GM23338 (cell line): ENCODE measurements around the gene ATP5IF1. TPM values are rescaled to one million over a fixed set of nuclear protein-coding genes. Genes with fewer than 3 reads are reported as not detected.

ENCODE experiments used
- ATAC-seq: fragments of 200-7000 bp; cut with Tn5 transposase; 3 replicates; pipeline ENCODE4 v1.9.1; 2020
- DNase-seq: peaks from one replicate; pipeline ENCODE4 v3.0.0-alpha.2; 2015; ENCODE audit warnings: low spot score
- H2AFZ ChIP-seq: fragments of 200-600 bp; sonication (generic); 2 replicates; pipeline ENCODE4 v1.8.0; 2016; ENCODE audit warnings: antibody characterized with exemption, mild to moderate bottlenecking, moderate library complexity
- H3F3A ChIP-seq: fragments of 200-600 bp; sonication (generic); replicated peaks from 2 replicates; pipeline ENCODE4 v1.8.0; 2017; ENCODE audit warnings: antibody characterized with exemption, mixed run types, low read depth
- H3K27ac ChIP-seq: fragments of 200-600 bp; sonication (generic); 2 replicates; pipeline ENCODE4 v1.6.1; 2016; ENCODE audit warnings: low read depth
- H3K27me3 ChIP-seq: fragments of 200-600 bp; sonication (generic); 2 replicates; pipeline ENCODE4 v1.8.0; 2016; ENCODE audit warnings: mild to moderate bottlenecking, mixed run types, moderate library complexity; ENCODE audit not compliant: insufficient read depth
- H3K36me3 ChIP-seq: fragments of 200-600 bp; sonication (generic); 2 replicates; pipeline ENCODE4 v1.8.0; 2016; ENCODE audit warnings: mild to moderate bottlenecking; ENCODE audit not compliant: insufficient read depth
- H3K4me1 ChIP-seq: fragments of 200-600 bp; sonication (generic); 2 replicates; pipeline ENCODE4 v1.8.0; 2016; ENCODE audit warnings: mild to moderate bottlenecking, moderate library complexity; ENCODE audit not compliant: insufficient read depth
- H3K4me2 ChIP-seq: fragments of 200-600 bp; sonication (generic); 2 replicates; pipeline ENCODE4 v1.7.1; 2017; ENCODE audit warnings: mixed run types
- H3K4me3 ChIP-seq: fragments of 200-600 bp; sonication (generic); 2 replicates; pipeline ENCODE4 v1.6.1; 2016; ENCODE audit warnings: mixed run types
- H3K79me2 ChIP-seq: fragments of 200-600 bp; sonication (generic); replicated peaks from 2 replicates; pipeline ENCODE4 v1.8.0; 2017; ENCODE audit warnings: mild to moderate bottlenecking; ENCODE audit not compliant: insufficient read depth
- H3K9me2 ChIP-seq: fragments of 200-600 bp; sonication (generic); 2 replicates; pipeline ENCODE4 v1.8.0; 2017; ENCODE audit not compliant: insufficient read depth
- H4K20me1 ChIP-seq: fragments of 200-600 bp; sonication (generic); replicated peaks from 2 replicates; pipeline ENCODE4 v1.8.0; 2017; ENCODE audit warnings: mild to moderate bottlenecking; ENCODE audit not compliant: insufficient read depth
- H3K27ac Mint-ChIP-seq: 2 replicates; pipeline ENCODE4 v1.8.0; 2020; ENCODE audit warnings: inconsistent platforms, mild to moderate bottlenecking, moderate library complexity, mixed read lengths
- H3K27me3 Mint-ChIP-seq: 3 replicates; pipeline ENCODE4 v1.8.0; 2022; ENCODE audit warnings: low read depth, mild to moderate bottlenecking, moderate library complexity, mixed read lengths, inconsistent platforms; ENCODE audit not compliant: insufficient read depth, poor library complexity
- H3K36me3 Mint-ChIP-seq: 3 replicates; pipeline ENCODE4 v1.8.0; 2021; ENCODE audit warnings: low read depth, mild to moderate bottlenecking, inconsistent platforms, moderate library complexity, mixed read lengths
- H3K4me1 Mint-ChIP-seq: 3 replicates; pipeline ENCODE4 v1.8.0; 2020; ENCODE audit warnings: mild to moderate bottlenecking, inconsistent platforms, mixed read lengths
- H3K4me3 Mint-ChIP-seq: 3 replicates; pipeline ENCODE4 v1.8.0; 2021; ENCODE audit warnings: moderate library complexity, mild to moderate bottlenecking, inconsistent platforms, mixed read lengths
- H3K9me3 Mint-ChIP-seq: 3 replicates; pipeline ENCODE4 v1.8.0; 2020; ENCODE audit warnings: moderate library complexity, mild to moderate bottlenecking, inconsistent platforms, mixed read lengths
- CREB1 ChIP-seq: fragments of 250-450 bp; sonication (Bioruptor Pico); IDR thresholded peaks from 2 replicates; pipeline ENCODE4 v1.5.0; 2020; ENCODE audit warnings: low read depth, mild to moderate bottlenecking, moderate library complexity
- CTCF ChIP-seq, 2 experiments: fragments of 200-600 bp in 1 of 2; sonication (generic) in 1 of 2; conservative IDR thresholded peaks; 2 replicates each; pipeline versions ENCODE4 v1.5.1 to v1.6.1; 2016 to 2017; ENCODE audit warnings: antibody characterized with exemption in 2 of 2, low read depth in 2 of 2, mild to moderate bottlenecking in 2 of 2, moderate library complexity in 1 of 2
- EZH2 ChIP-seq: fragments of 200-600 bp; sonication (generic); IDR thresholded peaks from one replicate; pipeline ENCODE4 v1.8.0; 2017; ENCODE audit warnings: antibody characterized with exemption, mild to moderate bottlenecking, low read depth; ENCODE audit not compliant: unreplicated experiment
- EZH2phosphoT487 ChIP-seq: fragments of 200-600 bp; sonication (generic); IDR thresholded peaks from one replicate; pipeline ENCODE4 v1.8.1; 2018; ENCODE audit warnings: antibody characterized with exemption; ENCODE audit not compliant: unreplicated experiment
- JUNB ChIP-seq: IDR thresholded peaks from one replicate; pipeline ENCODE4 v1.6.1; 2016; ENCODE audit warnings: antibody characterized with exemption; ENCODE audit not compliant: unreplicated experiment
- NANOG ChIP-seq: IDR thresholded peaks from 2 replicates; pipeline ENCODE4 v1.6.1; 2016; ENCODE audit warnings: antibody characterized with exemption, borderline replicate concordance
- POLR2AphosphoS5 ChIP-seq: IDR thresholded peaks from 2 replicates; pipeline ENCODE4 v1.6.1; 2016; ENCODE audit warnings: antibody characterized with exemption, low read depth
- REST ChIP-seq: IDR thresholded peaks from one replicate; pipeline ENCODE4 v1.6.1; 2018; ENCODE audit warnings: antibody characterized with exemption; ENCODE audit not compliant: unreplicated experiment
- STAT1 ChIP-seq: IDR thresholded peaks from one replicate; pipeline ENCODE4 v1.6.1; 2016; ENCODE audit warnings: antibody characterized with exemption; ENCODE audit not compliant: unreplicated experiment
- ZNF114 ChIP-seq: fragments of 250-450 bp; sonication (Bioruptor Pico); IDR thresholded peaks from 2 replicates; pipeline ENCODE4 v1.5.0; 2020; ENCODE audit warnings: mild to moderate bottlenecking, moderate library complexity
- ZNF331 ChIP-seq: fragments of 250-450 bp; sonication (Bioruptor Pico); IDR thresholded peaks from 2 replicates; pipeline ENCODE4 v1.5.0; 2020; ENCODE audit warnings: low read depth, mild to moderate bottlenecking, moderate library complexity
- polyA plus RNA-seq: library from polyadenylated mRNA; unstranded; fragments of >200 nt; fragmentation: Nextera tagmentation; extraction: Ambion mirVana; gene quantifications from 2 replicates; pipeline ENCODE4 v1.2.1, GENCODE V29; 2016
- total RNA-seq: library from RNA; depleted of rRNA; stranded (reverse); fragments of >200 nt; shearing (Covaris generic); gene quantifications from 2 replicates; pipeline ENCODE4 v1.2.3, GENCODE V29; 2014
- TF ChIP-seq, protein P1 (sequence below): IDR thresholded peaks from 2 replicates; pipeline ENCODE4 v1.6.1; 2016; ENCODE audit warnings: antibody characterized with exemption
- TF ChIP-seq, protein P2 (sequence below): fragments of 250-450 bp; sonication (Bioruptor Pico); IDR thresholded peaks from 2 replicates; pipeline ENCODE4 v1.5.0; 2020; ENCODE audit warnings: mild to moderate bottlenecking, moderate library complexity

ATP5IF1 gene
- total and polyA plus RNA-seq, 2 experiments from 2014 or later, result 230 to 1,325 TPM

GRCh38 chr1:28279721-28280120 is 43.8 kb downstream of the ATP5IF1 start:
- no peaks in the 10 kb centered on the region for H3K9me2 ChIP-seq
- H3K27me3 Mint-ChIP-seq, result peaks cover 6% of the 10 kb centered on the region
- no peak overlapping the region for H2AFZ ChIP-seq
- H3K4me1 ChIP-seq, result no peaks in the 10 kb centered on the region; the same call in 1 of the 2 replicates
- H4K20me1 ChIP-seq, result peaks cover 11% of the 10 kb centered on the region; the same call in 1 of the 2 replicates
- no peak for DNase-seq
- H3K4me2 ChIP-seq, result no peak overlapping the region
- H3K4me3 Mint-ChIP-seq, result no peak overlapping the region
- H3K9me3 Mint-ChIP-seq, result no peaks in the 10 kb centered on the region
- H3K36me3 ChIP-seq, result peaks cover 48% of the 10 kb centered on the region
- no peak for ATAC-seq
- H3K4me1 Mint-ChIP-seq, result no peaks in the 10 kb centered on the region
- H3K4me3 ChIP-seq, result no peak overlapping the region
- H3K27me3 ChIP-seq, result no peaks in the 10 kb centered on the region
- no peak for TF ChIP-seq NANOG
- no peak for TF ChIP-seq EZH2phosphoT487
- TF ChIP-seq ZNF331 (CRISPR knock-in tag), result no peak
- no peak for TF ChIP-seq JUNB
- no peak for TF ChIP-seq POLR2AphosphoS5
- TF ChIP-seq, protein P1, sequence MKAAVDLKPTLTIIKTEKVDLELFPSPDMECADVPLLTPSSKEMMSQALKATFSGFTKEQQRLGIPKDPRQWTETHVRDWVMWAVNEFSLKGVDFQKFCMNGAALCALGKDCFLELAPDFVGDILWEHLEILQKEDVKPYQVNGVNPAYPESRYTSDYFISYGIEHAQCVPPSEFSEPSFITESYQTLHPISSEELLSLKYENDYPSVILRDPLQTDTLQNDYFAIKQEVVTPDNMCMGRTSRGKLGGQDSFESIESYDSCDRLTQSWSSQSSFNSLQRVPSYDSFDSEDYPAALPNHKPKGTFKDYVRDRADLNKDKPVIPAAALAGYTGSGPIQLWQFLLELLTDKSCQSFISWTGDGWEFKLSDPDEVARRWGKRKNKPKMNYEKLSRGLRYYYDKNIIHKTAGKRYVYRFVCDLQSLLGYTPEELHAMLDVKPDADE, result no peak
- TF ChIP-seq REST, result no peak
- TF ChIP-seq CTCF (conservative IDR thresholded peaks at IDR 0.05; ENCODE audit: low read depth in 2 of 2), result no peak
- no peak for TF ChIP-seq EZH2
- TF ChIP-seq, protein P2, sequence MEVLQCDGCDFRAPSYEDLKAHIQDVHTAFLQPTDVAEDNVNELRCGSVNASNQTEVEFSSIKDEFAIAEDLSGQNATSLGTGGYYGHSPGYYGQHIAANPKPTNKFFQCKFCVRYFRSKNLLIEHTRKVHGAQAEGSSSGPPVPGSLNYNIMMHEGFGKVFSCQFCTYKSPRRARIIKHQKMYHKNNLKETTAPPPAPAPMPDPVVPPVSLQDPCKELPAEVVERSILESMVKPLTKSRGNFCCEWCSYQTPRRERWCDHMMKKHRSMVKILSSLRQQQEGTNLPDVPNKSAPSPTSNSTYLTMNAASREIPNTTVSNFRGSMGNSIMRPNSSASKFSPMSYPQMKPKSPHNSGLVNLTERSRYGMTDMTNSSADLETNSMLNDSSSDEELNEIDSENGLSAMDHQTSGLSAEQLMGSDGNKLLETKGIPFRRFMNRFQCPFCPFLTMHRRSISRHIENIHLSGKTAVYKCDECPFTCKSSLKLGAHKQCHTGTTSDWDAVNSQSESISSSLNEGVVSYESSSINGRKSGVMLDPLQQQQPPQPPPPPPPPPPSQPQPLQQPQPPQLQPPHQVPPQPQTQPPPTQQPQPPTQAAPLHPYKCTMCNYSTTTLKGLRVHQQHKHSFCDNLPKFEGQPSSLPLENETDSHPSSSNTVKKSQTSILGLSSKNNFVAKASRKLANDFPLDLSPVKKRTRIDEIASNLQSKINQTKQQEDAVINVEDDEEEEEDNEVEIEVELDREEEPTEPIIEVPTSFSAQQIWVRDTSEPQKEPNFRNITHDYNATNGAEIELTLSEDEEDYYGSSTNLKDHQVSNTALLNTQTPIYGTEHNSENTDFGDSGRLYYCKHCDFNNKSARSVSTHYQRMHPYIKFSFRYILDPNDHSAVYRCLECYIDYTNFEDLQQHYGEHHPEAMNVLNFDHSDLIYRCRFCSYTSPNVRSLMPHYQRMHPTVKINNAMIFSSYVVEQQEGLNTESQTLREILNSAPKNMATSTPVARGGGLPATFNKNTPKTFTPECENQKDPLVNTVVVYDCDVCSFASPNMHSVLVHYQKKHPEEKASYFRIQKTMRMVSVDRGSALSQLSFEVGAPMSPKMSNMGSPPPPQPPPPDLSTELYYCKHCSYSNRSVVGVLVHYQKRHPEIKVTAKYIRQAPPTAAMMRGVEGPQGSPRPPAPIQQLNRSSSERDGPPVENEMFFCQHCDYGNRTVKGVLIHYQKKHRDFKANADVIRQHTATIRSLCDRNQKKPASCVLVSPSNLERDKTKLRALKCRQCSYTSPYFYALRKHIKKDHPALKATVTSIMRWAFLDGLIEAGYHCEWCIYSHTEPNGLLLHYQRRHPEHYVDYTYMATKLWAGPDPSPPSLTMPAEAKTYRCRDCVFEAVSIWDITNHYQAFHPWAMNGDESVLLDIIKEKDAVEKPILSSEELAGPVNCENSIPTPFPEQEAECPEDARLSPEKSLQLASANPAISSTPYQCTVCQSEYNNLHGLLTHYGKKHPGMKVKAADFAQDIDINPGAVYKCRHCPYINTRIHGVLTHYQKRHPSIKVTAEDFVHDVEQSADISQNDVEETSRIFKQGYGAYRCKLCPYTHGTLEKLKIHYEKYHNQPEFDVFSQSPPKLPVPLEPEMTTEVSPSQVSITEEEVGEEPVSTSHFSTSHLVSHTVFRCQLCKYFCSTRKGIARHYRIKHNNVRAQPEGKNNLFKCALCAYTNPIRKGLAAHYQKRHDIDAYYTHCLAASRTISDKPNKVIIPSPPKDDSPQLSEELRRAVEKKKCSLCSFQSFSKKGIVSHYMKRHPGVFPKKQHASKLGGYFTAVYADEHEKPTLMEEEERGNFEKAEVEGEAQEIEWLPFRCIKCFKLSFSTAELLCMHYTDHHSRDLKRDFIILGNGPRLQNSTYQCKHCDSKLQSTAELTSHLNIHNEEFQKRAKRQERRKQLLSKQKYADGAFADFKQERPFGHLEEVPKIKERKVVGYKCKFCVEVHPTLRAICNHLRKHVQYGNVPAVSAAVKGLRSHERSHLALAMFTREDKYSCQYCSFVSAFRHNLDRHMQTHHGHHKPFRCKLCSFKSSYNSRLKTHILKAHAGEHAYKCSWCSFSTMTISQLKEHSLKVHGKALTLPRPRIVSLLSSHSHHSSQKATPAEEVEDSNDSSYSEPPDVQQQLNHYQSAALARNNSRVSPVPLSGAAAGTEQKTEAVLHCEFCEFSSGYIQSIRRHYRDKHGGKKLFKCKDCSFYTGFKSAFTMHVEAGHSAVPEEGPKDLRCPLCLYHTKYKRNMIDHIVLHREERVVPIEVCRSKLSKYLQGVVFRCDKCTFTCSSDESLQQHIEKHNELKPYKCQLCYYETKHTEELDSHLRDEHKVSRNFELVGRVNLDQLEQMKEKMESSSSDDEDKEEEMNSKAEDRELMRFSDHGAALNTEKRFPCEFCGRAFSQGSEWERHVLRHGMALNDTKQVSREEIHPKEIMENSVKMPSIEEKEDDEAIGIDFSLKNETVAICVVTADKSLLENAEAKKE (CRISPR knock-in tag), result no peak
- TF ChIP-seq ZNF114 (CRISPR knock-in tag), result no peak
- no peak for TF ChIP-seq CREB1
- no peak for TF ChIP-seq STAT1
- peaks cover 82% of the 10 kb centered on the region for H3K36me3 Mint-ChIP-seq
- no peak overlapping the region for H3K27ac Mint-ChIP-seq
- no peak overlapping the region for H3K27ac ChIP-seq
- no peaks in the 10 kb centered on the region for H3F3A ChIP-seq
- no peaks in the 10 kb centered on the region for H3K79me2 ChIP-seq
